C1 segment of cervical spinal cord (tissue), 14 donors: ENCODE data around the gene GOLGA5.
"Not testable (repeated sequence)": the region's sequence is repeated elsewhere in the genome, so short reads cannot be mapped to it uniquely, and the experiment has no call there.

Experiments used
- DNase-seq, 14 donors: peaks; one replicate each; lab custom pipeline; 2025; lab: John Stamatoyannopoulos, UW

GOLGA5 gene

DNA sequence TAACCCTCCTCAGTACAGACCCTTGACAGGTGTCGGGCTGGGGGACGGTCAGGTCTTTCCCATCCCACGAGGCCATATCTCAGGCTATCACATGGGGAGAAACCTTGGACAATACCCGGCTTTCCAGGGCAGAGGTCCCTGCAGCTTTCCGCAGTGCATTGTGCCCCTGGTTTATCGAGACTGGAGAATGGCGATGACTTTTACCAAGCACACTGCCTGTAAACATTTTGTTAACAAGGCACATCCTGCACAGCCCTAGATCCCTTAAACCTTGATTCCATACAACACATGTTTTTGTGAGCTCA is 26.4 kb downstream of the GOLGA5 start:
- not testable (repeated sequence) for DNase-seq

- no peak for DNase-seq
Observed at GRCh38 chr14:92830902-92831301, 36.8 kb downstream of the GOLGA5 start.

DNA sequence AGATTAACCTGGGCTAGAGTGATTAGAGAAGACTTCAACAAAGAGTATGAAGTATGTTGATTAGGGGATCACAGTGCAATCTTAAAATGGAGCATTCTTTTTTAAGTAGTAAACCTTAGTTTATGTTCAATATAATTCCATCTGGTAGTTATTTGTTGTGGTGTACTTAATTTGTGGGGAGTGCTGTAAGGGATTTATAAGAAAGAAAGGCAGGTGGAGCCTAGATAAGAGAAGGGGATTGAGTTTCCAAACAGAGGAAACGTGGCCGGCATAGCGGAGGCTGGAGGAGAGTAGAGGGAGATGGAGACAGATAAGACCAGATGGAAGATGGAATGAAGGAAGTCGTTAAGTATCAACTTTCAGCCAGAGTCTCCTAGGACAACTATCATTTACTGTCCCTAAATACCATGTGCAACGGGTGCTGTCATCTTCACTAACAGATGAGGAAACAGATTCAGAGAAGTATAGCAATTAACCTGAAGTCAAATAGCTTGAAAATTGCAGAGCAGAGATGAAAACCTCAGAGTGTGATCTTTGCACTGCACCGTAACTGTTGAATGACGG is 38.1 kb downstream of the GOLGA5 start:
- DNase-seq: no peak

DNA sequence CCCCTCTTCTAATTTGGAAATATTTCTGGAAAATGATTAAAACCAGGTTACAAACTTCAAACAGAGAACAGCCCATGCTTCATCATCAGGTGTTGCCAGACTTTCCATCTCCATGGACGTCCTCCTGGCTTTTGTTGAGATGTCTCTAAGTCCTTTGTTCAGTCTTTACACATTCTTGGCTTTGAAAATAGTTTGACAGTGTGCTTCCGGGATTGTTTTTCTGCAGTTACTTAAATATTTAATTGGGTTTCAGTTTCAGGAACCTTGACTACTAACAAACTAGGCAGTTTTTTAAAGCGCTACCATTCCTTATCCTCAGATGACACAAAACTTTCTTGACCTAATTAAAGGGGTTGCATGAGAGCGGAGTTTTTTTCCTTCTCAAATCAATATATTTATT is 47.8 kb downstream of the GOLGA5 start:
- no peak for DNase-seq

DNA sequence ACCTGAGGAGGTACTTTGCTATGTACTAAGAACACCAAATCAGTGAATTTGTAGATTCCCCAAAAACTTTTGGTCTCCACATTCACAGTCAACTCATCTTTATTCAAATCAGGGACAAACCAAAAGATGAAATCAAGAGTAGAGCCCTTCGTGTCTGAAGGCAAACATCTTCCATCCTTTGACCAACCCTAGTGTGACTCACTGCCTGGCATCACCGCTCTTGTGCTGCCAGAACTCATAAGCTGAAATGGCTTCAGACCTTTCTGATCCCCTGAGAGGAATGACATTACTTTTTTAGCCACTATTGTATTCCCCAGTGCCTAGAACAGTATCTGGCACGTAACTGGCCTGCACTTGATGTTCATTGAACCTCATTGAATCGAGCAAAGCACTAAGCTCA is 50.1 kb downstream of the GOLGA5 start:
- no peak for DNase-seq

DNA sequence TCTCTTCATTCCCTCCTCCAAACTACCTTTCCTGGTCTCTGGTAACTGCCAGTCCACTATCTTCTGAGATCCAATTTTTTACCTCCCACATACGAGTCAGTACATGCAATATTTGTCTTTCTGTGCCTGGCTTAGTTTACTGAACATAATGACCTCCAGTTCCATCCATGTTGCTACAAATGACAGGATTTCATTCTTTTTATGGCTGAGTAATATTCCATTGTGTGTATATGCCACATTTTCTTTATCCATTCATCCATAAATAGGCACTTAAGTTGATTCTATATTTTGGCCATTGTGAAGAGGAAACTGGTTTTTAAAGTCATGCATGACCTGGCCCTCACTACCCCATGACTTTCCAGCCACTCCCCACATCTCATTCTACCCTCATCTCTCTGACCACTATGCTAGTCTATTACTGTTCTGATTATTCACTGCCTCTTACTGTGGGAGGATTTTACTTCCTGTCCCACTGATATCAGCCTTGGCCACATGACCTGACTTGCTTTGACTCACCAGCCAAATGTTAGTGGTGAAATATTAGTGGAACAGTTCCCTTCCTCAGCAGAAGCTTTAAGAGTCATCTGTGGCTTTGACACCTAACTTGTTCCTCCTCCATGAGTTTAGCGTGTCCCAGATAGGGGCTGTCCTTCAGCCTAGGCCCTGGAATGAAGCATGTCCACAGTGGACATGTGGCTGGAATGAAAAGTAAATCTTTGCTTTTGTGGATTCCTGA is 52.2 kb downstream of the GOLGA5 start:
- no peak for DNase-seq

- DNase-seq: no peak
Observed at GRCh38 chr14:92847278-92847677, 53.2 kb downstream of the GOLGA5 start.

DNA sequence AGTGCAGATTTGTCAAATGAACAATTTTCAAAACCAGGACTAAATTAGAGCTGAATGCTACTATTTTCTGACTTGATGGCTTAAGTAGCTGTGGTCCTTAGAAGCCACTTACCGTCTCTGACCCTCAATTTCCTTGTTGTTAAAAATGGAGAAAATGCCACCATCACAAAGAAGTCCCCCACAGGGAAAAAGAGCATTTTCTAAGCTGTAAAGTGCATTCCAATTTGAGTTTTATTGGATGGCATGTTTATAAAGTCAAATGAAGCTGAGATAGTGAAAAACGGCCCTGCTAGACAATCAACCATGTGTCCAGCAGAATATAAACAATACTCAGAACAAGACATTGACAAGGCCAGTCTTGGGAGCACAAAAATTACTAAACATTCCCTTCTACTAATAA is 53.6 kb downstream of the GOLGA5 start:
- no peak for DNase-seq

GRCh38 chr14:92848887-92849286 is 54.8 kb downstream of the GOLGA5 start:
- DNase-seq: peak in 1 of 14 donors; percentile 38

GRCh38 chr14:92850492-92850891 is 56.4 kb downstream of the GOLGA5 start:
- no peak for DNase-seq

DNA sequence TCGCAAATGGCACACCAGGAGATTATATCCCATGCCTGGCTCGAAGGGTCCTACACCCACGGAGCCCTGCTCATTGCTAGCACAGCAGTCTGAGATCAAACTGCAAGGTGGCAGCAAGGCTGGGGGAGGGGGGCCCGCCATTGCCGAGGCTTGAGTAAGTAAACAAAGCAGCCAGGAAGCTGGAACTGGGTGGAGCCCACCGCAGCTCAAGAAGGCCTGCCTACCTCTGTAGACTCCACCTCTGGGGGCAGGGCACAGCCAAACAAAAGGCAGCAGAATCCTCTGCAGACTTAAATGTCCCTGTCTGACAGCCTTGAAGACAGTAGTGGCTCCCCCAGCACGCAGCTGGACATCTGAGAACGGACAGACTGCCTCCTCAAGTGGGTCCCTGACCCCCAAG is 59.0 kb downstream of the GOLGA5 start:
- not testable (repeated sequence) for DNase-seq

DNA sequence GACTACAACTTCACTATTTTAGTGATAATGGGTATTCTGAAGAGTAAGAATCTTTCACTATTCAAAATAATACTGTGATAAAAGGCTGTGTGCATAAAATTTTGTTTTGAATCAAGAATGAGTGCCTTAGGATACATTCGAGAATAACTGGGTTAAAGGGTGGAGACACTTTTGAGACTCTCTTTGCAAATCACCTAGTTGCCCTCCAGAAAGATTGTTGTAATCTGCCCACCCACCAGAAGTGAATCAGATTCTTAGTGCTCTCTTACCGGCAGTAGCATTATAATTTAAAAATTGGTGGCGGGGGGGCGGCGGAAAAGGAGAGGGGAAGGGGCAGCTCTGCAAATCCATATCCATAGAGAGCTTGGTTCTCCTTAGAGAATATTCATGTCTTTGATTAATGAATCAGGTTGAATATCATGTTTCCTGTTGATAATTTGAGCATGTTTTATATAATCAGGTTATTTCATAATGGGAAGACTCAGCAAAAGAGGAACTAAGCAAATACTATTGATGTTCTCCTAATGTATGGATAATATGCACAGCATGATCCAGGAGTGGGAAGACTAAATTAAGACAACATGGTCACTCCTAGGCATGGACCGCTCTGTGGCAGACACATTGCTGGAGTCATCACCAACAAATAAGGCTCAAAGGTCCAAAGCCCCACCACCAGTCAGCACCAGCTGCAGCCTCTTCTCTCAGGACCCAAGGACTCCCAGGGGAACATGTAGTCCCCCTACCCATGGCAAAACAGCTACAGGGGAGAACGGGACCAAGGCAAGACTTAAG is 66.1 kb downstream of the GOLGA5 start:
- DNase-seq: no peak

GRCh38 chr14:92861856-92862745 is 68.0 kb downstream of the GOLGA5 start:
- no peak for DNase-seq

DNA sequence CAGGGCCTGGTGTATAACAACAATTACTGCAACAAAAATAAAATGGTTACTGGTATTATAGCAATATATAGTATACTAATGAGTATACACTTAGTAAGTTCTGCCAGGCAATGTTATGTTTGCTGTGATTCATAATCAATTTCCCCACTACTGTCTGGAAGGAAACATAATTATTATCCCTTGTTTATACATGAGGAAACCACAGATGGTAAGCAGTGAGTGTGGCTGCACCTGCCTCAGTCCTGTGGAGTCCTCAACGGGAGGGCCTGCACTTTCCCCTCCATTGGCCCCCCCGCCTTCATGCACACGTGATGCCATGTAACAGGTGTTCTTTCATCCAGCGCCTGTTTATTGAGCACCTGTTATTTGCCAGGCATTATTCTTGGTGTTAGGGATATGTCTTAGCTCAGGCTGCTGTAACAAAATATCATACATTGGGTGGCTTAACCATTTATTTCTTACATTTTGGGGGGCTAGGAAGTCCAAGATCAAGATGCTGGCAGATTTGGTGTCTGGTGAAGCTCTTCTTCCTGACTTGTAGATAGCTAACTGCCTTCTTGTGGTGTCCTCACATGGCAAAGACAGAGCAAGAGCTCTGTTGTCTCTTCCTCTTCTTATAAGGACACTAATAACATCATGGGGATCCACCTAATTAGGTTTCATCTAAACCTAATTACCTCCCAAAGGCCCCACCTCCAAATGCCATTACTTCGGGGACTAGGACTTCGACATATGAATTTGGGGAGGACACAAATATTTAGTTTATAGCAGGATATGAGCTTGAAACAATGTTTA is 69.4 kb downstream of the GOLGA5 start:
- DNase-seq: no peak

- no peak for DNase-seq
Observed at GRCh38 chr14:92865674-92866073, 71.6 kb downstream of the GOLGA5 start.

DNA sequence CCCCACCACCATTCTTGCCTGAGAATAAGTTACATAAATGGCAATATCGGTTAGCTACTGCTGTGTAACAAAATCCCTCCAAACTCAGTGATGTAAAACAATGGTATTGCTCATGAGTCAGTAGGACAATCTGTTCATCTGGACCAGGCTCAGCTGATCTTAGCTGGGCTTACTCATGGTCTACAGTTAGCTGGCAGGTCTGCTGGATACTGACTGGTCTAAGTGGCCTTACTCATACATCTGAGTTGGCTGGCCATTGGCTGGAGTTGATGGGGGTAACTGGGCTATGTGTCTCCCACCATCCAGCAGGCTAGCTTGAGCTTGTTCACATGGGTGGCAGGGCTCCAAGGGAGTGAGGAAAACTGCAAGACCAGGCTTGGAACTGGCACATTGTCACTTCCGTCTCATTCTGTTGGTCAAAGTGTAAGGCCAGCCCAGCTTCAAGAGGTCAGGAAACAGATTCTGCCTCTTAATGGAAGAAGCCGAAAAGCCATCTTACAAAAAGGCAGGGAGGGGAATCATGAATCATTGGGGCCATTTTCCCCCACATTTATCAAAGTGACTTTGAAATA is 72.2 kb downstream of the GOLGA5 start:
- no peak for DNase-seq

DNA sequence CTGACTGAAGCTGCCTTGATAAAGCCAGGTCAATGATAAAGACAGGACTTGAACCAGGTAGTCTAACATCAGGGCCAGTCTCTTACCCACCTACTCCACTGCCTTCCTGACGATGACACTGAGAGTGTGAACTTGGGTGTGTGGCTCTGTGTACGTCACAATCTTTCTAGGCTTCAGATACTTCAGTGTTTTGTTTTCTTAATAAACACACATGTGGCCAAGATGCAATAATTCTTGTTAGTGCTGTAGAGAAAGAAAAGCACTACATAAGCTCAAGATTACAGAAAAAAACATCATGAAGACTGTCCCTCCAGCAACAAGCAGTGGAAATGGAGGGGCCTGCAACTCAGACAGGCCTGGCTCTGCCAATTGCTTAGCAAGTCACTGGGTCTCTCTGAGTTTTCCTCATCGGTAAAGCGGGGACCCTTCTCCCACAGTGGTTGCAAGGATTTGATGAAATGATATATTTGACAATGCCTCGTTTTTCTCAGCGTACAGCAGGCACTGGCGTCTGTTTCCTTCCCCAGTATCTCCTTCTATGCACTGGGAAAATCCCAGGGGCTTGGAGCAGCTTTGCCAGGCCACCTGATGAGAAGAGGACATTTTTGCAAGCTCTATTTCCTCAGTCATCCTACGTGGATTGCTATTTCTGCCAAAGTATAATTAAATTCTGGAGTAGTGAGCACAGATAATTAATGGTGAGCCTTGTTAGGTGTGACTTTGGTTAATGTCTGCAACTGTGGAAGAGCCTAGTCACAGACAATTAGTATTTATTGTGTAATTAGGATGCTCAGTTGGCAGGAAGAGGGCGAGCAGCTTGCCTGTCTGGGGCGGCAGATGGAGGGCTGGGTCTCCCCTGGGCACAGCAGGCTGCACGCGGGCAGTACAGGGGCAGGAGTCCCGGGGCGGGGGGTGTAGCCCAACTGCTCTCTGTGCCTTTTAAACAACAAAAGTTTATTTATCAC is 73.1 kb downstream of the GOLGA5 start:
- peak in 1 of 14 donors; percentile 50 for DNase-seq

DNA sequence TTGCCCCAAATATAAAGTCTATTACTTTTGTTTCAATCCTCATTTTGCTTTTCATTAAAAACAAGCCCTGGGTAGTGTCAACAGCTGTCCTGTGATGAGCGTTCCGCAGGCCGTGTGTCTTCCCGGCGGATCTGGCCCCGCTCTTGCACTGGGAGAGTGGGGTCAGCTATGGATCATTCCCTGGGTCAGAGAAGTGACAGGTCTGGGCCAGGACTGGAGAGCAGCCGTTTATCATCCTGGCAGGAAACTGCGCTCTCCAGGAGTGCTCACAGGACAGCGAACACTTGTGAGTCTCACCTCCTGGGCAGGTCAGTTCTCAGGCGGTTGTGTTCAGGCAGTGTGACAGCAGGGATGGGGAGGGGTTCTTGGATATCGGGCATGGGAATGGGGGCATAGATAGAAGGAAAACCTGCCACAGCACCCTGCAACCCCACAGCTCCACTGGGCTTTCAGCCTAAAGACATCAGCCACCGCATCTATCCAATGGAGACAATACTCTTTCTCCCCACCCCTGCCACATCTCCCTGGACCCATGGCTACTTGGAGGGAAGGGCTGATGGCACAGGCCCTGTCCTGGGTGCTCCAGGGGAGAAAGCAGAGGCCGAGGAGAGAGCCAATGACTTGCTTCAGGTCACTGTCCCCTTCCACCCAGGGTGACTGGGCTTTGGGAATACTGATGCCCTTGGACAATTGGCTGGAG is 81.0 kb downstream of the GOLGA5 start:
- no peak for DNase-seq
